Stromal cell of bone marrow (primary cell): ENCODE data around the gene FN3KRP.

ENCODE experiments used
- DNase-seq: peaks from one replicate; pipeline ENCODE4 v3.0.0-alpha.2; 2012; ENCODE audit warnings: low read depth

FN3KRP gene

GRCh38 chr17:82687871-82688270 lies 28.6 kb upstream of the FN3KRP start:
- DNase-seq: no peak

DNA sequence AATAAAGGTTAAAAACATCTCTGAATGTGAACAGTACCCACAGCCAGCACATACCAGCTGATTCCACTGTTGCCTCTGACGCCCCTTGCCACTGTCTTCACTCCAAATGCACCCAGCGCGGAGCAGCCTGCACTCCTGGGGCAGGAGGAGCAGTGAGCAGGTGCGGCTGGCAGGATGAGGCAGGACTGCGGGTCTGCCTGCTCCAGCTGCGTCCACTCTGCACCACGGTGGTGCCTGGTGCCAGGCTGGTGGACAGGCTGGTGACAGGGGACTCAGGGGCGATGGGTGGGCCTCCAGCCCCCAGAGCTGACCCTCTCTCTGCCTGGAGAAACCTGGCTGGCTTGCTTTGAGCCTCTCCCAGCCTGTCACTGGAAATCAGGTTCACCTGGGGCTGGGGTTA lies 27.4 kb upstream of the FN3KRP start:
- no peak for DNase-seq

DNA sequence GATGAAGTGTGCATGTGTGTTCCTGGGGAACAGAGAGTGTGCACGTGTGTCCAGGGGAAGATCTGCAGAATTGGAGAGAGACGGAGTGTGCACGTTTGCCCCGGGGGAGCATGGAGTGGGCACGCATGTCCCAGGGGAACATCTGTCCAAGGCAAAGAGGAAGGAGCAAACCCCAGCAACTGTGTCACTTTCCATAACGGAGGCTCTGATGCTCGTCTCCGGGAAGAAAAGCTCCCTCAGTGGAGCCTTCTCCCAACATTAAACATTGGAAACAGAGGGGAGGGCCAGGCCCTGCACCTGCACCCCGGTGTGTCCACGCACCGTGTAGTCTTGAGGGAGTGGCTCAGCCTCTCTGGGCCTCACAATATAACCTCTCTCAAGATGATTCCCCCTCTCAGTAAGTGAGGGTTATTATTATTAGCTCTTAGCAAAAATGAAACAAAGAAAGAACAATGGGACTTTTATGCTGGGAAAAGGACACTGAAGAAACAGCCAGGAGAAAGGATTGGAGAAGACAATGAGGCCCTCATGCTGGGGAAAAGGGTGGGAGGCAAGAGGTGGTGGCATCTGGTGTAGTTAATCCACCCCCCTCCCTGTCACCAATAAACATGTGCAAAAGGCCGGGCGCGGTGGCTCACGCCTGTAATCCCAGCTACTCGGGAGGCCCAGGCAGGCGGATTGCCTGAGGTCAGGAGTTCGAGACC lies 25.6 kb upstream of the FN3KRP start:
- no peak for DNase-seq

GRCh38 chr17:82691714-82692113 lies 24.8 kb upstream of the FN3KRP start:
- no peak for DNase-seq

- DNase-seq: no peak
These were observed 24.2 kb upstream of the FN3KRP start for GRCh38 chr17:82692268-82692667.

DNA sequence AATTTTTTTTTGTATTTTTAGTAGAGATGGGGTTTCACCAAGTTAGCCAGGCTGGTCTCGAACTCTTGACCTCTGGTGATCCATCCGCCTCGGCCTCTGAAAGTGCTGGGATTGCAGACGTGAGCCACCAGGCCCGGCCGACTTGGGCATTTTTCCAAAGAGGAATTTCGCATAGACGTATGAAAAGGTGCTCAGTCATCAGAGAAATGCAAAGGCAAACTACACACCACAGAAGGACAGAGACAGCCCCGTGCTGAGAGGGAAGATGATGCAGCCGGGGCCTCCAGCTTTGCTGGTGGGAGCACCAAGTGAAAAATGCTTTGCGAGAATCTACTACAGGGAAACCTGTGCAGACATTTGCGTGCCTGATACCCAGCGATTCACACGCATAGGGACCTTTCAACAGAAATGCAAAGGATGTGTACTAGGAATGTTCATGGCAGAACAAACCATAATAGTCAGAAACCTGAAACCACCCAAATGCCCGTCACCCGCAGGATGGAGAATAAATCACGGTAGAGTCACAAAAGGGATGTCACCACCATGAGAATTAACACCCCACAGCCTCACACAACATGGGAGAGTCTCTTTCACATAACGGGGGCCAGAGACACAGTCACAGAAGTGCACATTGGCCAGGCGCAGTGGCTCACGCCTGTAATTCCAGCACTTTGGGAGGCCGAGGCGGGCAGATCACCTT lies 23.2 kb upstream of the FN3KRP start:
- DNase-seq: no peak

- DNase-seq: no peak
These were observed 21.9 kb upstream of the FN3KRP start for GRCh38 chr17:82694647-82695046.

- DNase-seq: no peak
These were observed 20.2 kb upstream of the FN3KRP start for GRCh38 chr17:82696259-82696658.

DNA sequence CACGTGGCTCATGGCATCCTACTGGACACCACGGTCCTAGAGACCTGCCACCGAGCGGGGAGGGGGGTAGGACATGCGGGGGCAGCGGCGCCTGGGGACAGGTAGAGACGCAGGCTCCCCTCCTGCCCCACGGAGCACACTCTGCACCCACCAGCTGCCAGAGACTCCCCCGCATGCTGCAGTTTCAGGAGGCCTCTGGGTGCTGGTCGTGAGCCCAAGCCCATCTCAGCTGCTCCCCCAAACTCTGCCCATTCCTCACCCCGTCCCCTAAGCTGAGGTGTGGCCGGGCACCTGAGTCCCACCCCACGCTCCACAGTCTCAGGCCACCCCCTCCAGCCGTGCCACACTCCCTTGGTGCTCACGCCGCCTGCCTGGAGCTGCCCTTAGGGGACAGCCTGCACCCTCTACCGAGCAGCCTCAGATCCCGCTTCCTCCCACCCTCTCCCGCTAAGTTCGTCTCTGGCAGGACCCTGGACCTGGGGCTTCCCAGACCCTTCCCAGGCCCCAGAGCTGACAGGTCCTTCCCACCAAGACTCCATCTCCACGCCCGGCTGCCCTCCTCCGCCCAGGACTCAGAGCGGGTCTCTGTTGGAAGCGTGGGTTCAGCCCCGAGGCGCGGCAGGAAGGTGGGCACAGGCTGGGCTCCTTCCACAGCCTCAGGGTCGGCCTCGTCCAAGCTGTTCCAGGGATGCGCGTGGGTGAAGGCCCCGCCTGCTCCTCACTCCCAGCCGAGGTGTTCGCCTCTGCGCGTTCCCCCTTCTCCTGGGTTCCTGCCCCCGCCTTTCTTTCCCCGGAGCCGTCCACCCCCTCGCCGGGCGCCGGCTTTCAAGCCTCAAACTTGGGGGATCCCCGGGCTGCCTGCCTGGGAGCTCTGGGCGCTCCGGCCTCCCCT lies 19.3 kb upstream of the FN3KRP start:
- no peak for DNase-seq

DNA sequence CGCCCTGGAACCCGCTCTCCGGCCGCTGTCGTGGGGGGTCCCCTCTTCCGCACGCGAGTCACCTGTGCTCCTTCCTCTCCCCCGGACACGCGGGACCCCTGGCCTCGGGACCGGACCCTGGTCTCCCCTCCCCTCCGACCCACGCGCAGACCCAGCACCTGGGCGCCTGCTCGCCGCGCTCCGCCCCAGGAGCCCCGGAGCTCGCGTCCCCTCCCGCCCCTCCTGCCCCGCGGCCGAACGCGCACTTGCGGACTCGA lies 18.8 kb upstream of the FN3KRP start:
- DNase-seq: no peak

- peak; percentile 96 for DNase-seq
These were observed 18.2 kb upstream of the FN3KRP start, which contains the start of gene RAB40B for GRCh38 chr17:82698065-82698973. Gene RAB40B (minus strand): TSS chr17:82698698. CDS start chr17:82698596, 102 bp downstream.

GRCh38 chr17:82698974-82699442 lies 17.5 kb upstream of the FN3KRP start:
- no peak for DNase-seq

DNA sequence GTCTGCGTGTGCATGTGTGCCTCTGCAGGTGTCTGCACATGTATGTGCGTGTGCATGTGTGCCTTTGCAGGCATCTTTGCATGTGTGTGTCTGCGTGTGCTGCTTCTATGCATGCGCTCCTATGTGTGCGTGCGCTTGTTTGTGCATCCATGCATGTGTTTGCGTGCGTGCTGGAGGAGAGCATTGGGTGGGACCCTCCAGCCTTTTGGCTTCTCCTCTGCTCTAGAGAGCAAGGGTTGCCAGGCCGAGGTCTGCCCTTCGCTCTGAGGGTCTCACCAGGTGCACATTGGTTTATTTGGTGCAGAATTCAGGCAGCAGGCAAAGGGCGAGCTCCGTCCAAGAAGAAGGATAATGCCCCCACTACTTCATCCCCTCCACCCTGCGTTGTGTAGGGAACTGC lies 17.0 kb upstream of the FN3KRP start:
- DNase-seq: no peak

- DNase-seq: no peak
These were observed 14.1 kb upstream of the FN3KRP start for GRCh38 chr17:82702231-82702927.

DNA sequence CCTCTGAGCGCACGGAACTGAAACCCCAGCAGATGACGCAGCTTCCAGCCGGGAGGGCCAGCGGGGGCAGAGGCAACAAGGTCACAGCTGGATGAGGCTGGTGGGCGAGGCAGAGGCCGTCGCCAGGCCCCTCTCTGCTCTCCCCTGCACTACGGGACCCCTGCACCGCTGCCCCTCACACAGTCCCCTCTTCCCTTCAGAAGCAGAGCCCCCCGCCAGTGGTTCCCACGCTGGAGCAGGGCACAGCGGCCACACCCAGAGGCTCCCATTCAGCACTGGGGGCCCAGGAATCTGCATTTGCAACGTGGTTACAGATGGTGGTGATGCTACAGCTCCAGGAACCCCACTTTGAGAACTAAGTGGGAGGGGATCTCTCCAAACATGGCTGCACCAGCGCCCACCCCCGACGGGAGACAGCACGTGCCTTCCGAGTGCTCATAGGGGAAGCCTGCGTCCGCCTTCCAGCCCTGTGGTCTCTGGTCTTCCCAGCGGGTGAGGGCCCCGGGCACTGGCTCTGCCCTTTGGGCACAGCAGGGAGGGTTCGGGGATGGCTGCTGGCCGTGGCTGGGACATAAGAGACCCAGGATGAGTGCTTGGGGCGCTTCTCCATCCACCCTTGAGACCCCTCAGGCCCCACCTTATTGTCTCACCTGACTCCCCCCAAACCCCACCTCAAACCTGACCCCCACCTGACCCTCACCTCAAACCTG lies 13.3 kb upstream of the FN3KRP start:
- no peak for DNase-seq

GRCh38 chr17:82703935-82704865 lies 12.3 kb upstream of the FN3KRP start:
- no peak for DNase-seq

- no peak for DNase-seq
These were observed 11.6 kb upstream of the FN3KRP start for GRCh38 chr17:82704886-82705285.

GRCh38 chr17:82705756-82706155 lies 10.8 kb upstream of the FN3KRP start:
- no peak for DNase-seq

DNA sequence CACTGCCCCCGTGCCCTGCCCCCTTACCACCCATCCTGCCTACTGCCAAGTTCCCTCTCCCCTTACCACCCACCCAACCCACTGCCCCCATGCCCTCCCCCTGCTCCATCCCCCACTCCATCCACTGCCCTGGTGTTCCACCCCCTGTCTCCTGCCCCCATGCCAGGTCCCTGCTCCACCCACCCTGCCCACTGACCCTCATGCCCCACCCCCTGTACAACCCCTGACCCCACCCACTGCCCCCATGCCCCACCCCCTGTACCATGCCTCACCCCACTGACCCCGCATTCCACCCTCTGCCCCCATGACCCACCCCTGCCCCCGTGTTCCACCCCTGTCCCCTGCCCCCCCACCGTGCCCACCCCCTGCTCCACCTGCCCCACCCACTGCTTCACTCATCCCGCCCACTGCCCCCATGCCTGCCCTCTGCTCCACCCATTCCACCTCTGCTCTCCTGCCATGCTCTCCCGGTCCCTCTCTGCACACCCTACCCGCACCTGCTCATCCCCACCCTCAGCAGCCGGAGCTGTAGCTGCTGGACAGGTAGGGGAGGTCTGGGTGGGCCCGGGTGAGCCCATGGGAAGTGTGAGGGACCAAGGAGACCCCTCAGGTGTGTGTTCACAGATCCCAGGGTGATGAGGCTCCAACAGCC lies 7.4 kb upstream of the FN3KRP start:
- DNase-seq: no peak
